ENCODE data around the gene RBM8A.
"Not testable (repeated sequence)": the region's sequence is repeated elsewhere in the genome, so short reads cannot be mapped to it uniquely, and the experiment has no call there.

The RBM8A gene

DNA sequence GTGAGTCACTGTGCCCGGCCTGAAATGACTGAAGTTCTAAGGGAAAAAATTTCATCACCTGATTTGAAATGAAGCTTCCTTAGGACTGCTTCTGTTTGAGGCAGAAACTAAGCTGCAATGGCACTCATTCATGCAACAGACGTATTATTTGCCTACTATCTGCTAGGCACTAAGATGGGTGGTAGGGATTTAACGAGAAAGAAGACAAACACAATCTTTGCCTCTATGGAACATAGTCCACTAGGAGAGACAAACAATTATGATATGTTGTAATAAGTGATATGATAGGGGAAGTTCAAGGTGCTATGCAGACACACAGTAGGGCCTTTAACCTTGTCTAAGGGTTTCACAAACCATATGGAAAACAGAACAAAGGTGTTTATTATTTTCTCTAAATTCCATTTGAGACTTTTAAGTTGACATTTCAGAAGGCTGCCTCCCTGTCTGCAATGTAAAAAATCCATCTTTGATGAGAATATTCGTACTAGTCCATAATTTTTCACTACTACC lies 19.2 kb upstream of the RBM8A start:
- DNase-seq (ENCODE audit: extremely low read depth, low read depth), result no peak
- TF ChIP-seq, protein P1, sequence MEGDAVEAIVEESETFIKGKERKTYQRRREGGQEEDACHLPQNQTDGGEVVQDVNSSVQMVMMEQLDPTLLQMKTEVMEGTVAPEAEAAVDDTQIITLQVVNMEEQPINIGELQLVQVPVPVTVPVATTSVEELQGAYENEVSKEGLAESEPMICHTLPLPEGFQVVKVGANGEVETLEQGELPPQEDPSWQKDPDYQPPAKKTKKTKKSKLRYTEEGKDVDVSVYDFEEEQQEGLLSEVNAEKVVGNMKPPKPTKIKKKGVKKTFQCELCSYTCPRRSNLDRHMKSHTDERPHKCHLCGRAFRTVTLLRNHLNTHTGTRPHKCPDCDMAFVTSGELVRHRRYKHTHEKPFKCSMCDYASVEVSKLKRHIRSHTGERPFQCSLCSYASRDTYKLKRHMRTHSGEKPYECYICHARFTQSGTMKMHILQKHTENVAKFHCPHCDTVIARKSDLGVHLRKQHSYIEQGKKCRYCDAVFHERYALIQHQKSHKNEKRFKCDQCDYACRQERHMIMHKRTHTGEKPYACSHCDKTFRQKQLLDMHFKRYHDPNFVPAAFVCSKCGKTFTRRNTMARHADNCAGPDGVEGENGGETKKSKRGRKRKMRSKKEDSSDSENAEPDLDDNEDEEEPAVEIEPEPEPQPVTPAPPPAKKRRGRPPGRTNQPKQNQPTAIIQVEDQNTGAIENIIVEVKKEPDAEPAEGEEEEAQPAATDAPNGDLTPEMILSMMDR (IDR thresholded peaks at IDR 0.05; ENCODE audit: low read depth, low read length), result no peak

GRCh38 chr1:145944532-145944931 lies 17.2 kb upstream of the RBM8A start:
- TF ChIP-seq, protein P1 (IDR thresholded peaks at IDR 0.05; ENCODE audit: low read depth, low read length), result no peak
- DNase-seq (ENCODE audit: extremely low read depth, low read depth), result no peak

- TF ChIP-seq, protein P1 (IDR thresholded peaks at IDR 0.05; ENCODE audit: low read depth, low read length), result no peak
- DNase-seq (ENCODE audit: extremely low read depth, low read depth), result no peak
These were observed 15.6 kb upstream of the RBM8A start for GRCh38 chr1:145942871-145943270.

GRCh38 chr1:145942405-145942804 lies 15.1 kb upstream of the RBM8A start:
- TF ChIP-seq, protein P1 (IDR thresholded peaks at IDR 0.05; ENCODE audit: low read depth, low read length), result no peak
- DNase-seq (ENCODE audit: extremely low read depth, low read depth), result no peak

DNA sequence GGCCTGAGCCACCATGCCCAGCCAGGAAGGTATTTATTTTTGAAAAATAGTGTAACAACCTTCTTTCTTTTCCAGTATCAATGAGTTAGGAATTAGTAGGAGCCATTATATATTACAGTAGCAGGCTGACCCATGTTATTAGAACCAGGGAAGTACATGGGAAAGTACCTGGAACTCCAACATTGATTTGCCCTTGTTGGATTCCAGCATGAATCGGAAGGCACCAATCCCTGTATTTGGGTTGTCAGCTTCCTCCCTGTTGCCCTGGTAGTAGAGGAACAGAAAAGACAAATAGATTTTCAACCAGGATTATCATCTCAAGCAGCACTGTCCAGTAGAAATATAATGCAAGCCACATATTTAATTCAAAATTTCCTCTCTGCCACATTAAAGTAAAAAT lies 10.2 kb upstream of the RBM8A start:
- TF ChIP-seq, protein P1 (IDR thresholded peaks at IDR 0.05; ENCODE audit: low read depth, low read length), result no peak
- DNase-seq (ENCODE audit: extremely low read depth, low read depth), result no peak

- no peak for DNase-seq (ENCODE audit: extremely low read depth, low read depth)
These were observed 9.0 kb upstream of the RBM8A start for GRCh38 chr1:145936247-145936646.

DNA sequence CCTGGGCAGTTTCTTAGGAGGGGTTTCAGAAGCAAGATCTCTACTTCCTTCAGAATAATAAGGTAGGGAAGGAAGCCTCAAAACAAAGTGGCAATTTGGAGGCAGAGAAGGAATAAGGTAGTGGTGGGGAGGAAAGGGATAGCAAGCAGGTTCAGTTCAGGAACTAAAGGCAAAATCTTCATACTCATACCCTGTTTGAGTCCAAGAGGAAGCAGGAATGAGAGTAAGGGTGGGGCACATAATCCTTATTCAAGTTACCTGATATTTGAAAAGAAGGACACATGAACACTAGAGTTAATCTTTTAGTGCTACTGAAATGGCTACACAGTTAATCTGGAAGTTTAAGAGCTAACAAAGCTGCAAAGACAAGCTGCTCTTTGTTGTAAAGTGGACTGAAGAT lies 8.4 kb upstream of the RBM8A start:
- TF ChIP-seq, protein P1 (IDR thresholded peaks at IDR 0.05; ENCODE audit: low read depth, low read length), result no peak
- DNase-seq (ENCODE audit: extremely low read depth, low read depth), result no peak

More at GRCh38 chr1:145936247-145936646, 9.0 kb upstream of the RBM8A start:
- TF ChIP-seq, protein P1 (IDR thresholded peaks at IDR 0.05; ENCODE audit: low read depth, low read length), result no peak

GRCh38 chr1:145932522-145933009 lies 5.3 kb upstream of the RBM8A start:
- DNase-seq (ENCODE audit: extremely low read depth, low read depth), result not testable (repeated sequence)

Measured in AG09319 (cell line).